ENCODE measurements around the gene LRRC8D. TPM values are rescaled to one million over a fixed set of nuclear protein-coding genes. Genes with fewer than 3 reads are reported as not detected.

The LRRC8D gene
- total RNA-seq, 1 experiment from 2014 or later, result 19.6 TPM

GRCh38 chr1:89897347-89898133 lies 76.7 kb downstream of the LRRC8D start:
- ATAC-seq (no peak), DNase-seq (no peak)
- POLR2A ChIA-PET (ENCODE audit: unreplicated experiment), result no interaction called here
- BruUV-seq (replicated peaks), result no TSS peak
- Histone ChIP-seq H4K20me1 (ENCODE audit: low read length) (no peaks in the 10 kb centered on the region), H3K9me2 (replicated peaks; ENCODE audit: low read length) (no peaks in the 10 kb centered on the region), H3K4me2 (ENCODE audit: low read length) (no peak overlapping the region), H3K27me3 (ENCODE audit: low read length) (no peaks in the 10 kb centered on the region), H3F3A (ENCODE audit: low read length, unreplicated experiment) (no peaks in the 10 kb centered on the region), H3K27ac (ENCODE audit: low read length) (no peak overlapping the region), H3K36me3 (ENCODE audit: low read depth, low read length) (peaks cover 6% of the 10 kb centered on the region; the same call in 1 of the 2 replicates), H3K4me3 (ENCODE audit: low read length) (no peak overlapping the region), H3K9ac (ENCODE audit: low read length) (no peak overlapping the region), H3K9me3 (ENCODE audit: low read length) (no peaks in the 10 kb centered on the region), H2AFZ (ENCODE audit: low read length) (no peak overlapping the region), H3K4me1 (ENCODE audit: insufficient read depth, low read length) (peaks cover 14% of the 10 kb centered on the region), H3K79me2 (ENCODE audit: low read length) (peaks cover 4% of the 10 kb centered on the region; the same call in 1 of the 2 replicates)
- no peak for TF ChIP-seq EZH2phosphoT487 (IDR thresholded peaks at IDR 0.05; ENCODE audit: borderline replicate concordance, low read length)
- TF ChIP-seq EZH2 (IDR thresholded peaks at IDR 0.05; ENCODE audit: low read length, unreplicated experiment), result no peak
- TF ChIP-seq CTCF (conservative IDR thresholded peaks at IDR 0.05; ENCODE audit: low read depth, low read length), result no peak
- intact Hi-C loops (cut with micrococcal nuclease), result no loop called here
- CTCF ChIA-PET, result no interaction called here

- Histone ChIP-seq H3K36me3 (ENCODE audit: low read depth, low read length) (peaks cover 6% of the 10 kb centered on the region; the same call in 1 of the 2 replicates), H3K79me2 (ENCODE audit: low read length) (peaks cover 2% of the 10 kb centered on the region; the same call in 1 of the 2 replicates), H3K4me3 (ENCODE audit: low read length) (no peak overlapping the region), H2AFZ (ENCODE audit: low read length) (no peak overlapping the region), H3K9me2 (replicated peaks; ENCODE audit: low read length) (no peaks in the 10 kb centered on the region), H3K9ac (ENCODE audit: low read length) (no peak overlapping the region), H3K4me2 (ENCODE audit: low read length) (no peak overlapping the region), H3K9me3 (ENCODE audit: low read length) (no peaks in the 10 kb centered on the region), H3F3A (ENCODE audit: low read length, unreplicated experiment) (no peaks in the 10 kb centered on the region), H4K20me1 (ENCODE audit: low read length) (no peaks in the 10 kb centered on the region), H3K27ac (ENCODE audit: low read length) (no peak overlapping the region), H3K4me1 (ENCODE audit: insufficient read depth, low read length) (peaks cover 14% of the 10 kb centered on the region), H3K27me3 (ENCODE audit: low read length) (no peaks in the 10 kb centered on the region)
- DNase-seq, result no peak
- intact Hi-C loops (cut with micrococcal nuclease), result no loop called here
- POLR2A ChIA-PET (ENCODE audit: unreplicated experiment), result no interaction called here
- TF ChIP-seq EZH2 (IDR thresholded peaks at IDR 0.05; ENCODE audit: low read length, unreplicated experiment) (no peak), CTCF (conservative IDR thresholded peaks at IDR 0.05; ENCODE audit: low read depth, low read length) (no peak), EZH2phosphoT487 (IDR thresholded peaks at IDR 0.05; ENCODE audit: borderline replicate concordance, low read length) (no peak)
- no peak for ATAC-seq
- no TSS peak for BruUV-seq (replicated peaks)
- CTCF ChIA-PET, result no interaction called here
These were observed 77.3 kb downstream of the LRRC8D start for GRCh38 chr1:89898150-89898549.
